HG03378 (cell line): Measurements from ENCODE around the gene ARVCF.

Experiments used
- ATAC-seq: cut with Tn5 transposase; IDR thresholded peaks from one replicate; pipeline ENCODE4 v1.9.1; 2021; ENCODE audit warnings: mild to moderate bottlenecking, moderate library complexity; ENCODE audit not compliant: unreplicated experiment

The ARVCF gene

GRCh38 chr22:20032407-20032991 is 15.9 kb upstream of the ARVCF start:
- no peak for ATAC-seq

- ATAC-seq: no peak
These were observed 15.2 kb upstream of the ARVCF start for GRCh38 chr22:20031732-20032406.

GRCh38 chr22:20029550-20030225 is 13.1 kb upstream of the ARVCF start:
- ATAC-seq: no peak

GRCh38 chr22:20028855-20029549 is 12.4 kb upstream of the ARVCF start:
- no peak for ATAC-seq

GRCh38 chr22:20027966-20028854 is 11.6 kb upstream of the ARVCF start:
- no peak for ATAC-seq

- ATAC-seq: no peak
These were observed 10.5 kb upstream of the ARVCF start for GRCh38 chr22:20026996-20027601.

- no peak for ATAC-seq
These were observed 9.7 kb upstream of the ARVCF start for GRCh38 chr22:20026204-20026908.

GRCh38 chr22:20025401-20026203 is 9.0 kb upstream of the ARVCF start:
- ATAC-seq: no peak

GRCh38 chr22:20024650-20025397 is 8.2 kb upstream of the ARVCF start:
- no peak for ATAC-seq

- no peak for ATAC-seq
These were observed 7.6 kb upstream of the ARVCF start for GRCh38 chr22:20024225-20024624.

GRCh38 chr22:20022978-20023613 is 6.5 kb upstream of the ARVCF start:
- no peak for ATAC-seq

GRCh38 chr22:20022231-20022977 is 5.8 kb upstream of the ARVCF start:
- ATAC-seq: no peak

- ATAC-seq: peak; percentile 6
These were observed 4.9 kb upstream of the ARVCF start for GRCh38 chr22:20021196-20022181.

- peak; percentile 45 for ATAC-seq
These were observed 4.0 kb upstream of the ARVCF start, which contains the start of gene TANGO2 for GRCh38 chr22:20020533-20021195. TANGO2 (plus strand) TSS chr22:20021110; CDS start chr22:20036799, 15,689 bp downstream.
